HG03439 (cell line): ENCODE results near the gene STRIP1.
"Not testable (repeated sequence)": the region's sequence is repeated elsewhere in the genome, so short reads cannot be mapped to it uniquely, and the experiment has no call there.

ENCODE experiments used
- ATAC-seq: cut with Tn5 transposase; IDR thresholded peaks from one replicate; pipeline ENCODE4 v1.9.1; 2021; ENCODE audit warnings: mild to moderate bottlenecking, moderate library complexity; ENCODE audit not compliant: unreplicated experiment

Gene STRIP1

GRCh38 chr1:110068646-110069403 is 34.4 kb downstream of the STRIP1 start:
- ATAC-seq, result no peak

GRCh38 chr1:110069404-110070281 is 35.2 kb downstream of the STRIP1 start:
- ATAC-seq, result no peak

- no peak for ATAC-seq
Observed at GRCh38 chr1:110070282-110070669, 35.9 kb downstream of the STRIP1 start.

- ATAC-seq, result no peak
Observed at GRCh38 chr1:110070671-110071242, 36.3 kb downstream of the STRIP1 start, which contains the start of gene ALX3. TSS of gene ALX3 (minus strand) at chr1:110070672. CDS start at chr1:110070612, 60 bp downstream.

GRCh38 chr1:110074166-110074565 is 39.7 kb downstream of the STRIP1 start:
- ATAC-seq, result no peak

GRCh38 chr1:110076789-110077500 is 42.5 kb downstream of the STRIP1 start:
- ATAC-seq, result no peak

- not testable (repeated sequence) for ATAC-seq
Observed at GRCh38 chr1:110079995-110080394, 45.6 kb downstream of the STRIP1 start.

GRCh38 chr1:110081061-110081460 is 46.6 kb downstream of the STRIP1 start:
- no peak for ATAC-seq

- ATAC-seq, result no peak
Observed at GRCh38 chr1:110082477-110082876, 48.1 kb downstream of the STRIP1 start.

GRCh38 chr1:110083061-110083865 is 48.8 kb downstream of the STRIP1 start:
- ATAC-seq, result no peak

- ATAC-seq, result no peak
Observed at GRCh38 chr1:110083866-110084226, 49.4 kb downstream of the STRIP1 start.

GRCh38 chr1:110084227-110085078 is 50.0 kb downstream of the STRIP1 start:
- ATAC-seq, result no peak

GRCh38 chr1:110085671-110086070 is 51.2 kb downstream of the STRIP1 start:
- no peak for ATAC-seq

GRCh38 chr1:110086961-110087360 is 52.5 kb downstream of the STRIP1 start:
- ATAC-seq, result no peak

- ATAC-seq, result no peak
Observed at GRCh38 chr1:110087812-110088738, 53.7 kb downstream of the STRIP1 start.

- no peak for ATAC-seq
Observed at GRCh38 chr1:110088739-110089316, 54.4 kb downstream of the STRIP1 start.

- ATAC-seq, result no peak
Observed at GRCh38 chr1:110089561-110090275, 55.3 kb downstream of the STRIP1 start.
